Uterus (tissue), 2 donors: ENCODE results near the gene CAMTA2.

ENCODE experiments used
- POLR2A ChIP-seq, 2 donors: fragments of 450-650 bp; IDR thresholded peaks; one replicate each; pipeline ENCODE4 v1.6.1; 2016; ENCODE audit warnings: antibody characterized with exemption in 2 of 2, mild to moderate bottlenecking in 1 of 2, moderate library complexity in 1 of 2
- TF ChIP-seq, protein P1 (sequence below), 4 experiments: fragments of 200-600 bp in 2 of 4; fragments of 450-650 bp in 2 of 4; sonication (generic) in 2 of 4; IDR thresholded peaks; one replicate each; pipeline ENCODE4 v1.5.1; 2016 to 2019; ENCODE audit warnings: antibody characterized with exemption in 4 of 4, mild to moderate bottlenecking in 2 of 4, moderate library complexity in 1 of 4

DNA sequence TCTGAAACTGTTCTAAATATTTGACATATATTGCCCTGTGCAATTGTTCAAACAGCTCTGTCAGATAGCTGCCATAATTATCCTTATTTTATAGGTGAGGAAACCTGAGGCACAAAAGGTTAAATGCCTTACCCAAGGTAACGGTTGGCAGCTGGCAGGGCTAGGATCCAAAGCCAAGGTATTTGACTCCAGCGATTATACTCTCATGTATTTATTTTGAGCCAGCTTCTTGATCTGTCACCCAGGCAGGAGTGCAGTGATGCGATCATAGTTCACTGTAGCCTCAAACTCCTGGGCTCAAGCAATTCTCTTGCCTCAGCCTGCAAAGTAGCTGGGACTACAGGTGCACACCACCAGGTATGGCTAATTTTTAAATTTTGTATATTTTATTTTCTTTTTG lies 29.4 kb downstream of the CAMTA2 start:
- TF ChIP-seq POLR2A (IDR thresholded peaks at IDR 0.05), result no peak
- TF ChIP-seq, protein P1, sequence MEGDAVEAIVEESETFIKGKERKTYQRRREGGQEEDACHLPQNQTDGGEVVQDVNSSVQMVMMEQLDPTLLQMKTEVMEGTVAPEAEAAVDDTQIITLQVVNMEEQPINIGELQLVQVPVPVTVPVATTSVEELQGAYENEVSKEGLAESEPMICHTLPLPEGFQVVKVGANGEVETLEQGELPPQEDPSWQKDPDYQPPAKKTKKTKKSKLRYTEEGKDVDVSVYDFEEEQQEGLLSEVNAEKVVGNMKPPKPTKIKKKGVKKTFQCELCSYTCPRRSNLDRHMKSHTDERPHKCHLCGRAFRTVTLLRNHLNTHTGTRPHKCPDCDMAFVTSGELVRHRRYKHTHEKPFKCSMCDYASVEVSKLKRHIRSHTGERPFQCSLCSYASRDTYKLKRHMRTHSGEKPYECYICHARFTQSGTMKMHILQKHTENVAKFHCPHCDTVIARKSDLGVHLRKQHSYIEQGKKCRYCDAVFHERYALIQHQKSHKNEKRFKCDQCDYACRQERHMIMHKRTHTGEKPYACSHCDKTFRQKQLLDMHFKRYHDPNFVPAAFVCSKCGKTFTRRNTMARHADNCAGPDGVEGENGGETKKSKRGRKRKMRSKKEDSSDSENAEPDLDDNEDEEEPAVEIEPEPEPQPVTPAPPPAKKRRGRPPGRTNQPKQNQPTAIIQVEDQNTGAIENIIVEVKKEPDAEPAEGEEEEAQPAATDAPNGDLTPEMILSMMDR (IDR thresholded peaks at IDR 0.05), result no peak
